Measurements from ENCODE around the gene ANK3. TPM values are rescaled to one million over a fixed set of nuclear protein-coding genes. Genes with fewer than 3 reads are reported as not detected.

Gene ANK3
- total and polyA plus RNA-seq, 7 donors = 10.8 to 86.7 (median 42.5) TPM

DNA sequence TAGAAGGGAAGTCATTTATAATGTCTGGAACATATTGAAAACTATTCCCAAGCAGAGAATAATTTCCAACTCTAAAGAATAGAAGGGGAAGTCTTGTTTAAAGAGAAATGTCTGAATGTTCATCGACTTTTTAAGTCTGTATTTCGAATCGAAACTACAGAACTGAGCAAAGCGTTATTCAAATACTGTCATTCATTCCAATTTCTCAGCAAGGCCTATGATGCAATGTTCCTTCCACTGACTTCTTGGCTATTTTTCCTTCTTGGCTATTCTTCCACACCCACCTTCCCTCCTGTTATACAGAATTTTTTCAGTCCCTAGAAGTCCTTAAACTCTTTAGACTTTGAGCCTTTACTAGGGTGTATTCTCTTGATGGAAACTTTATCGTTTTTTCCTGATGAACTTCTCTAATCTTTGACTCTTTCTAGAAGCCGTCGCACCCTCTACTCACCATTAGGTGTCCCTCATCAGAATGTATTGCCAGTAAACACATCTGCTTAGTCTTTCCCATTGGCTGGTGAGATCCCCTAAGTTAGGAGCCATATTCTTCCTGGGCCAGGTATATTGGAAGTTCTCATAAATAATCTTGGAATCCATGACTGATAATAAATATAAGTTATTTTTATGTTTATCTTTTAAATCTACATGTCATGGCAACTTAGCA lies 247.6 kb downstream of the ANK3 start:
- DNase-seq = no peak
- intact Hi-C loops (cut with DNase I) = loop anchor here (10.0 kb wide), 2 partner anchors 237 to 803 kb away; partner anchors contain the start of genes CCDC6 and RHOBTB1
- peaks cover 0 to 62% (median 43%) of the 10 kb centered on the region in 4 donors for H3K4me1 ChIP-seq
- H3K27me3 ChIP-seq = no peaks in the 10 kb centered on the region
- H3K27ac ChIP-seq = peak overlapping the region in 3 of 4 donors; percentile 70 to 81 (median 73)
- H3K36me3 ChIP-seq = no peaks in the 10 kb centered on the region
- no peak overlapping the region for H3K4me3 ChIP-seq
- H3K9me3 ChIP-seq = no peaks in the 10 kb centered on the region
- 91 to 94% methylated on average over 7 of the region's 7 CpGs for WGBS, 2 donors
- TF ChIP-seq, protein P1, sequence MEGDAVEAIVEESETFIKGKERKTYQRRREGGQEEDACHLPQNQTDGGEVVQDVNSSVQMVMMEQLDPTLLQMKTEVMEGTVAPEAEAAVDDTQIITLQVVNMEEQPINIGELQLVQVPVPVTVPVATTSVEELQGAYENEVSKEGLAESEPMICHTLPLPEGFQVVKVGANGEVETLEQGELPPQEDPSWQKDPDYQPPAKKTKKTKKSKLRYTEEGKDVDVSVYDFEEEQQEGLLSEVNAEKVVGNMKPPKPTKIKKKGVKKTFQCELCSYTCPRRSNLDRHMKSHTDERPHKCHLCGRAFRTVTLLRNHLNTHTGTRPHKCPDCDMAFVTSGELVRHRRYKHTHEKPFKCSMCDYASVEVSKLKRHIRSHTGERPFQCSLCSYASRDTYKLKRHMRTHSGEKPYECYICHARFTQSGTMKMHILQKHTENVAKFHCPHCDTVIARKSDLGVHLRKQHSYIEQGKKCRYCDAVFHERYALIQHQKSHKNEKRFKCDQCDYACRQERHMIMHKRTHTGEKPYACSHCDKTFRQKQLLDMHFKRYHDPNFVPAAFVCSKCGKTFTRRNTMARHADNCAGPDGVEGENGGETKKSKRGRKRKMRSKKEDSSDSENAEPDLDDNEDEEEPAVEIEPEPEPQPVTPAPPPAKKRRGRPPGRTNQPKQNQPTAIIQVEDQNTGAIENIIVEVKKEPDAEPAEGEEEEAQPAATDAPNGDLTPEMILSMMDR (IDR thresholded peaks at IDR 0.05) = no peak
- TF ChIP-seq EP300 (IDR thresholded peaks at IDR 0.05) = no peak
- no peak for TF ChIP-seq POLR2A (IDR thresholded peaks at IDR 0.05)
- TF ChIP-seq POLR2AphosphoS5 (IDR thresholded peaks at IDR 0.05) = no peak

DNA sequence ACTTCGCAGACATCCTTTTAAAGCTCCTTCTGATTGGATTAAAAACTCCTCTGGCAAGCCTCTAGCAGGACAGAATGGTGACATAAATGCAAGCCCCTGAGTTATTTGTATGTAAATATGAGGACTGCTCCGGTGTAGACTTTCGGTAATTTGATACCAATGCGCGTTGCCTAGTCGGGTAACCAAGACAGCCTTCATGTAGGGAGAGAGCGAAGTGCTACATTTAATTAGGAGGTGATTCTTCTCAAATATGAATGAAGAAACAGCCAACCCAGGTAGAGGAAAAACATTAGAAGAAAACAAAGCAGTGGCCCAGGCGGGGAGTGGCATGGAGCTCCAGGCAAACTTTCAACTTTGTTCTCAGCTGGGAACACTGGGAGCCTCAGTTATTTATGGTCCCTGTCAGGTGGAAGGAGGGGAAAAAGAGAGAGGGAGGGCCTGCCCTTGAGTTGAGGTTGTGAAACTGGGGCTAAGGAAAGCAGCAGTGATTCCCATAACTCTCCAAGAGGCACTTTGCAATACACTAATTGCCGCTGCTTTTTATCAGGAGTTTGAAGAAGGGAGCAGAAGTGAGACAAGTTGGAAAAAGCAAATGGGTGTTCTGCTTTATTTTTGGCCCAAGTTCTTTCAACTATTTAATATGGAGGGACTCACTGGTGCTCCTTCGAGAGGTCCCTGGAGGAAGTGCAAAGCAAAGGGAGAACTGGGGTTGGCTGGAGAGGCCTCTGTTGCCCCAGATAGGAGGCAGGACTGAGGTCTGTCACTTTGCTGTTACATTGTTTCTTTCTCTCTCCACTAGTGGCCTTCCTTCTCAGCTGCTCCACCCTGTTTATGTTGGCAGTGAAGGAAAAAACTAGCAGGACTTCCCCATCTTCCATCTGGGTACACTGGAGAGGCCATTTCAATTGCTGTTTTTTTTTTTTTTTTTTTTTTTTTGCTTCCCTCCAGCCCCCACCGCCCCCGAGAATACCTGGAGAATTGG lies 248.7 kb downstream of the ANK3 start:
- WGBS, 2 donors = 23 to 58% methylated on average over 12 of the region's 12 CpGs
- H3K4me1 ChIP-seq = peaks cover 0 to 55% (median 36%) of the 10 kb centered on the region in 4 donors
- H3K4me3 ChIP-seq = peak overlapping the region; percentile 9 to 34 (median 30)

DNA sequence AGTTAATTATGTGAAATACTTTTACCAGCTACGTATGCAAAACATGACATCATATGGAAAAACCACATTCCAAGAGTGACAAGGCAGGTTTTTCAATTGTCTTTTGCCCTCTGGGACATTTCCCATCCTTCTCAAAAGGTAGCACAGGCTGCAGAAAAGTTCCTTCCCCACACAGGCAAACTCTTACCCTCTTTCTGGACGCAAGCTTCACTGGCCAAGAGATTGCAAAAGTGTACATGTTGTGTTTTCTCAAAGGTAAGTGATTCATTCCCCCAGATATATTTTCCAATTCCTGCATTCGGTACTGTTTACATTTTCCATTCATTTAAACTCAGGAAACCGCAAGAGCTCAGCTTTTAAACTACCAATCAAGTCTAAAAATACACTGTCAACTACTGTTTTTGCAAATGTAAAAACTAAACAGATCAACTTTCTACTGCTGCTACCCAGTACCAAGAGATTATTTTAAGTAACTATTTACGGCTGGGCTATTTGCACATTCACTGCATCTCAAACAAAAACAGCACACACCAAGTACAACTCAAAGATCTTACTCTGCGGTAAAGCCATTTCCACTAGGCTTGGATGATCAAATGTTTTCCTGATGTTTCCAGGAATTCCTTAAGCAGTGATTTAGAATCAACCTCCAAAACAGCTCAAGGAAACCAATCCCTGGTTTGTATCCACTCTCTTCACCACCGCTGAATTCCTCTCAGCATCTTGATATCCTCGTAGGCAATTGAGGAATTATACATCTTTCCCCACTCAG lies 249.7 kb downstream of the ANK3 start:
- Histone ChIP-seq H3K4me1 (peaks cover 0 to 55% (median 36%) of the 10 kb centered on the region in 4 donors), H3K27ac (peak overlapping the region in 3 of 4 donors; percentile 70 to 81 (median 73)), H3K36me3 (no peaks in the 10 kb centered on the region), H3K27me3 (no peaks in the 10 kb centered on the region), H3K4me3 (peak overlapping the region; percentile 9 to 34 (median 30)), H3K9me3 (no peaks in the 10 kb centered on the region)
- intact Hi-C loops (cut with DNase I) = loop anchor here (10.0 kb wide), 2 partner anchors 235 to 805 kb away; partner anchors contain the start of genes CCDC6 and RHOBTB1
- 27 to 39% methylated on average over 8 of the region's 8 CpGs for WGBS, 2 donors
- TF ChIP-seq EP300 (IDR thresholded peaks at IDR 0.05) (no peak), POLR2AphosphoS5 (IDR thresholded peaks at IDR 0.05) (no peak), POLR2A (IDR thresholded peaks at IDR 0.05) (no peak)
- TF ChIP-seq, protein P1 (IDR thresholded peaks at IDR 0.05) = no peak
- DNase-seq = no peak

More for the DNA sequence above, 248.7 kb downstream of the ANK3 start:
- no peaks in the 10 kb centered on the region for H3K9me3 ChIP-seq
- peak; percentile 80 for DNase-seq
- no peaks in the 10 kb centered on the region for H3K27me3 ChIP-seq
- no peaks in the 10 kb centered on the region for H3K36me3 ChIP-seq
- peak overlapping the region; percentile 7 to 81 (median 72) for H3K27ac ChIP-seq
- TF ChIP-seq EP300 (IDR thresholded peaks at IDR 0.05) (peak in 2 of 4 donors; percentile 56 to 67), POLR2AphosphoS5 (IDR thresholded peaks at IDR 0.05) (peak; percentile 69 to 83 (median 78)), POLR2A (IDR thresholded peaks at IDR 0.05) (no peak)
- TF ChIP-seq, protein P1 (IDR thresholded peaks at IDR 0.05) = no peak
- intact Hi-C loops (cut with DNase I) = loop anchor here (10.0 kb wide), 2 partner anchors 236 to 804 kb away; partner anchors contain the start of genes CCDC6 and RHOBTB1

DNA sequence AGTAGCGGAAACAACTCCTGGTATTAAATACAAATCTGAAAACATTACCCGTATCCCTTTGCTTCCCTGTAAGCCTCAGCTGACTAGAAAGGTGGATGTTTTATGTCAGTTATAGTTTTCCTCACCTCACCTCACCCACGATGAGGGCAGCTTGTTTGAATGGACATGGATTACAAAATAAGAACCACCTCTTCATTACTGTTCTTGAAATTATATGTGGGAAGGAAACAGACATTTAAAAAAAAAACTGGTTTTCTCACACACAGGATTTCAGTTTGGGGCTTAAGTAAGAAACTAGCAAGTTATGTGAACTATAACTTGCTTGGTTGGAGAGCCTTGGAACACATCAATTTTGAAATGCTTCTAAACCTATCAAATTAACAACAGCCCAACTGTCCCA lies 250.4 kb downstream of the ANK3 start:
- Histone ChIP-seq H3K27ac (peak overlapping the region in 3 of 4 donors; percentile 70 to 81 (median 73)), H3K27me3 (no peaks in the 10 kb centered on the region), H3K4me1 (peaks cover 0 to 55% (median 36%) of the 10 kb centered on the region in 4 donors), H3K4me3 (peak overlapping the region; percentile 1 to 34 (median 30)), H3K9me3 (no peaks in the 10 kb centered on the region), H3K36me3 (no peaks in the 10 kb centered on the region)
- TF ChIP-seq EP300 (IDR thresholded peaks at IDR 0.05) (no peak), POLR2AphosphoS5 (IDR thresholded peaks at IDR 0.05) (peak in 2 of 4 donors; percentile 37 to 48)
- DNase-seq = no peak
- WGBS, 2 donors = 62 to 64% methylated on average over 3 of the region's 3 CpGs
- intact Hi-C loops (cut with DNase I) = no loop called here

Data from sigmoid colon (tissue), 7 donors.